Measurements from ENCODE around the gene KIF21B. TPM values are rescaled to one million over a fixed set of nuclear protein-coding genes. Genes with fewer than 3 reads are reported as not detected.

Gene KIF21B
- total and polyA plus RNA-seq, 2 of the 4 experiments (the other 2 are of a cell fraction): 0.36 to 0.55 TPM

GRCh38 chr1:200972985-200973742, 50.4 kb downstream of the KIF21B start:
- no peaks in the 10 kb centered on the region for H3K4me1 ChIP-seq (ENCODE audit: control insufficient read depth, insufficient read depth, low read length)
- H2BK120ac ChIP-seq (ENCODE audit: low read depth, low read length): no peak overlapping the region
- peaks cover 5% of the 10 kb centered on the region; the same call in 1 of the 2 replicates for H3K27me3 ChIP-seq (ENCODE audit: control insufficient read depth, insufficient read depth, low read length)
- BruUV-seq (replicated peaks): no TSS peak
- H3K9me1 ChIP-seq (ENCODE audit: insufficient read depth, low read length): no peaks in the 10 kb centered on the region
- dilution Hi-C loops (cut with HindIII; ENCODE audit: low sequenced_read_pairs, unreplicated experiment): no loop called here
- in situ Hi-C loops (cut with MboI; ENCODE audit: low sequenced_read_pairs): no loop called here
- no peak overlapping the region for H2BK15ac ChIP-seq (ENCODE audit: low read depth, low read length)
- no peak overlapping the region for H2BK5ac ChIP-seq (ENCODE audit: low read depth, low read length, poor library complexity, severe bottlenecking)
- ATAC-seq (ENCODE audit: low read depth): no peak
- H3K4me3 ChIP-seq (ENCODE audit: insufficient read depth, low read depth, low read length): no peak overlapping the region
- no peak overlapping the region for H2AK5ac ChIP-seq (ENCODE audit: low read depth, low read length)
- no peak overlapping the region for H3K18ac ChIP-seq (ENCODE audit: low read depth, low read length)
- H3K36me3 ChIP-seq (ENCODE audit: control insufficient read depth, insufficient read depth, low read length): no peaks in the 10 kb centered on the region
- CTCF ChIA-PET: interaction anchor here (1.0 to 2.6 kb wide), 7 partner anchors 9 to 69 kb away, joined by 4 to 8 read pairs (median 4); no protein-coding TSS in a partner anchor
- H3K23ac ChIP-seq (ENCODE audit: low read depth, low read length): no peak overlapping the region
- no peak overlapping the region for H4K8ac ChIP-seq (ENCODE audit: low read depth in 2 of 2, low read length in 2 of 2)
- no peak overlapping the region for H3K27ac ChIP-seq (ENCODE audit: insufficient read depth, low read length)
- POLR2A ChIA-PET (ENCODE audit: unreplicated experiment): no interaction called here
- no peaks in the 10 kb centered on the region for H3K79me1 ChIP-seq (ENCODE audit: low read depth in 1 of 2, low read length in 2 of 2)
- TF ChIP-seq, protein P1, sequence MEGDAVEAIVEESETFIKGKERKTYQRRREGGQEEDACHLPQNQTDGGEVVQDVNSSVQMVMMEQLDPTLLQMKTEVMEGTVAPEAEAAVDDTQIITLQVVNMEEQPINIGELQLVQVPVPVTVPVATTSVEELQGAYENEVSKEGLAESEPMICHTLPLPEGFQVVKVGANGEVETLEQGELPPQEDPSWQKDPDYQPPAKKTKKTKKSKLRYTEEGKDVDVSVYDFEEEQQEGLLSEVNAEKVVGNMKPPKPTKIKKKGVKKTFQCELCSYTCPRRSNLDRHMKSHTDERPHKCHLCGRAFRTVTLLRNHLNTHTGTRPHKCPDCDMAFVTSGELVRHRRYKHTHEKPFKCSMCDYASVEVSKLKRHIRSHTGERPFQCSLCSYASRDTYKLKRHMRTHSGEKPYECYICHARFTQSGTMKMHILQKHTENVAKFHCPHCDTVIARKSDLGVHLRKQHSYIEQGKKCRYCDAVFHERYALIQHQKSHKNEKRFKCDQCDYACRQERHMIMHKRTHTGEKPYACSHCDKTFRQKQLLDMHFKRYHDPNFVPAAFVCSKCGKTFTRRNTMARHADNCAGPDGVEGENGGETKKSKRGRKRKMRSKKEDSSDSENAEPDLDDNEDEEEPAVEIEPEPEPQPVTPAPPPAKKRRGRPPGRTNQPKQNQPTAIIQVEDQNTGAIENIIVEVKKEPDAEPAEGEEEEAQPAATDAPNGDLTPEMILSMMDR (conservative IDR thresholded peaks at IDR 0.05; ENCODE audit: low read depth, low read length): no peak
- TF ChIP-seq RAD21 (IDR thresholded peaks at IDR 0.05; ENCODE audit: low read length): no peak
- no peak for TF ChIP-seq RCOR1 (IDR thresholded peaks at IDR 0.05; ENCODE audit: insufficient replicate concordance, low read length)
- no peak for TF ChIP-seq MAZ (IDR thresholded peaks at IDR 0.05; ENCODE audit: borderline replicate concordance, low read depth, low read length)
- TF ChIP-seq CEBPB (IDR thresholded peaks at IDR 0.05; ENCODE audit: low read depth, low read length): no peak
- TF ChIP-seq MXI1 (IDR thresholded peaks at IDR 0.05; ENCODE audit: borderline replicate concordance, low read depth, low read length): no peak
- no peak for TF ChIP-seq MAFK (IDR thresholded peaks at IDR 0.05; ENCODE audit: low read depth, low read length)
- TF ChIP-seq SMC3 (IDR thresholded peaks at IDR 0.05; ENCODE audit: low read depth, low read length): no peak
- no peak for TF ChIP-seq FOS (IDR thresholded peaks at IDR 0.05; ENCODE audit: low read depth, low read length)
- TF ChIP-seq BHLHE40 (IDR thresholded peaks at IDR 0.05; ENCODE audit: low read depth, low read length): no peak
- TF ChIP-seq POLR2A (IDR thresholded peaks at IDR 0.05; ENCODE audit: low read depth, low read length): no peak
- TF ChIP-seq CHD1 (IDR thresholded peaks at IDR 0.05; ENCODE audit: low read depth, low read length): no peak
- TF ChIP-seq, protein P2, sequence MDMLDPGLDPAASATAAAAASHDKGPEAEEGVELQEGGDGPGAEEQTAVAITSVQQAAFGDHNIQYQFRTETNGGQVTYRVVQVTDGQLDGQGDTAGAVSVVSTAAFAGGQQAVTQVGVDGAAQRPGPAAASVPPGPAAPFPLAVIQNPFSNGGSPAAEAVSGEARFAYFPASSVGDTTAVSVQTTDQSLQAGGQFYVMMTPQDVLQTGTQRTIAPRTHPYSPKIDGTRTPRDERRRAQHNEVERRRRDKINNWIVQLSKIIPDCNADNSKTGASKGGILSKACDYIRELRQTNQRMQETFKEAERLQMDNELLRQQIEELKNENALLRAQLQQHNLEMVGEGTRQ (IDR thresholded peaks at IDR 0.05; ENCODE audit: low read depth, low read length): no peak
- TF ChIP-seq NFE2L2 (IDR thresholded peaks at IDR 0.05; ENCODE audit: low read depth, low read length): no peak
- no peak for TF ChIP-seq ELK1 (IDR thresholded peaks at IDR 0.05; ENCODE audit: borderline replicate concordance, low read depth, low read length)
- no peak overlapping the region for H2AK9ac ChIP-seq (replicated peaks; ENCODE audit: low read depth, low read length, poor library complexity)
- H4K20me1 ChIP-seq (ENCODE audit: insufficient read depth, low read length): no peaks in the 10 kb centered on the region
- intact Hi-C loops (cut with micrococcal nuclease): loop anchor here (1.0 to 10.0 kb wide), 5 partner anchors 70 to 434 kb away; partner anchors contain the start of gene KIF14
- WGBS, 2 experiments (ENCODE audit: extremely low coverage in 2 of 2, insufficient read length in 1 of 2): no CpG with 5 or more reads among the region's 17 CpGs
- H3K9ac ChIP-seq (ENCODE audit: low read depth, low read length): no peak overlapping the region
- no peak for DNase-seq
- no peak overlapping the region for H4K5ac ChIP-seq (ENCODE audit: low read depth, low read length)
- H2AFZ ChIP-seq (replicated peaks; ENCODE audit: low read length, poor library complexity): no peak overlapping the region
- H3K4ac ChIP-seq (ENCODE audit: low read depth, low read length): no peak overlapping the region
- no peak overlapping the region for H4K91ac ChIP-seq (ENCODE audit: insufficient read depth, low read depth, low read length)
- H3K9me3 ChIP-seq (ENCODE audit: control insufficient read depth, insufficient read depth, low read length): no peaks in the 10 kb centered on the region
- H3K56ac ChIP-seq (ENCODE audit: extremely low read depth, insufficient read depth, low read length): no peak overlapping the region
- no peak overlapping the region for H2BK20ac ChIP-seq (ENCODE audit: low read depth, low read length)
- H3K4me2 ChIP-seq (ENCODE audit: low read depth, low read length): no peak overlapping the region
- no peak overlapping the region for H3K14ac ChIP-seq (replicated peaks; ENCODE audit: low read depth, low read length)

Measured in IMR-90 (cell line).